Chondrocyte (in vitro differentiated cells): ENCODE data around the gene SLC17A5. TPM values are rescaled to one million over a fixed set of nuclear protein-coding genes. Genes with fewer than 3 reads are reported as not detected.

ENCODE experiments used
- DNase-seq: peaks from one replicate; pipeline ENCODE4 v3.0.0; 2021; ENCODE audit warnings: mixed read lengths, low spot score
- H3K27ac Mint-ChIP-seq: one replicate; pipeline ENCODE4 v1.8.0; 2021; ENCODE audit warnings: mild to moderate bottlenecking, moderate library complexity, mixed read lengths; ENCODE audit not compliant: unreplicated experiment
- H3K27me3 Mint-ChIP-seq: 2 replicates; pipeline ENCODE4 v1.8.0; 2021; ENCODE audit warnings: low read depth, mixed read lengths
- H3K36me3 Mint-ChIP-seq: 2 replicates; pipeline ENCODE4 v1.8.0; 2021; ENCODE audit warnings: low read depth, mixed read lengths
- H3K4me1 Mint-ChIP-seq: 2 replicates; pipeline ENCODE4 v1.8.0; 2021; ENCODE audit warnings: low read depth, mild to moderate bottlenecking, mixed read lengths
- H3K4me3 Mint-ChIP-seq: one replicate; pipeline ENCODE4 v1.8.0; 2021; ENCODE audit warnings: mild to moderate bottlenecking, moderate library complexity, mixed read lengths; ENCODE audit not compliant: unreplicated experiment
- H3K9me3 Mint-ChIP-seq: 2 replicates; pipeline ENCODE4 v1.8.0; 2021; ENCODE audit warnings: low read depth, mixed read lengths
- total RNA-seq: library from RNA; stranded (reverse); gene quantifications from 3 replicates; pipeline ENCODE4 v1.2.1, GENCODE V29; 2021
- TF ChIP-seq, protein P1 (sequence below): fragments of 200-600 bp; sonication (generic); IDR thresholded peaks from 2 replicates; pipeline ENCODE4 v1.5.0; 2021; ENCODE audit warnings: antibody characterized with exemption, mild to moderate bottlenecking, moderate library complexity

The SLC17A5 gene
- total RNA-seq, 1 donor from 2014 or later, result 33.0 TPM

DNA sequence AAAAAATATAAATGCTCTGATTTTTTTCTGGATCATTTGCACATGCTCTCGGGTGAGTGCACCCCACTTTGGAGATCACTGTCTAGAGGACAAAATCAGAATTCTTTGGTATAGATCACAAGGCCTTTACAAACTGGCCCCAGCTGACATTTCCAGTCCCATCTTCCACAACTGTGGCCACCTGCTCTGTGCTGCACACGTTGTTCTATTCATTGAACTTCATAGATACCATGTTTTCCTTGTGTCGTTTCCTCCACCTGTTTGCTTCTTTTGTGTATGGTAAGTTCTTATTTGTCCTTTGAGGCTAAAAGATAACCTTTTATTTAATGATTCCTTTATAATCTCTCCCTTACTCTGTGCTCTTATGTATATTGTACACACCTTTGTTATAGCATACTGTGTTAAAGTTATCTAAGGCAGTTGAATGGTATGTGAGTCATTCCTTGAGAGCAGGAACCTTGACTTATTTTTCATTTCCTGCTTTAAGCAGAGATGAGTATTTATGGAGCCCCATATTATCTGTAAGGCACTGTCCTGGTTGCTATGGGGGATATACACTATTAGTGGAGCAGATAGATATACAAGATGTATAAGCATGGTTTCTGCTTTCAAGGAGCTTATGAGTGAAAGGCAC is 12.0 kb upstream of the SLC17A5 start:
- Mint-ChIP-seq H3K27me3 (peaks cover 5% of the 10 kb centered on the region), H3K9me3 (no peaks in the 10 kb centered on the region), H3K27ac (no peak overlapping the region), H3K4me3 (no peak overlapping the region), H3K36me3 (no peaks in the 10 kb centered on the region), H3K4me1 (peaks cover 11% of the 10 kb centered on the region)
- no peak for DNase-seq
- TF ChIP-seq, protein P1, sequence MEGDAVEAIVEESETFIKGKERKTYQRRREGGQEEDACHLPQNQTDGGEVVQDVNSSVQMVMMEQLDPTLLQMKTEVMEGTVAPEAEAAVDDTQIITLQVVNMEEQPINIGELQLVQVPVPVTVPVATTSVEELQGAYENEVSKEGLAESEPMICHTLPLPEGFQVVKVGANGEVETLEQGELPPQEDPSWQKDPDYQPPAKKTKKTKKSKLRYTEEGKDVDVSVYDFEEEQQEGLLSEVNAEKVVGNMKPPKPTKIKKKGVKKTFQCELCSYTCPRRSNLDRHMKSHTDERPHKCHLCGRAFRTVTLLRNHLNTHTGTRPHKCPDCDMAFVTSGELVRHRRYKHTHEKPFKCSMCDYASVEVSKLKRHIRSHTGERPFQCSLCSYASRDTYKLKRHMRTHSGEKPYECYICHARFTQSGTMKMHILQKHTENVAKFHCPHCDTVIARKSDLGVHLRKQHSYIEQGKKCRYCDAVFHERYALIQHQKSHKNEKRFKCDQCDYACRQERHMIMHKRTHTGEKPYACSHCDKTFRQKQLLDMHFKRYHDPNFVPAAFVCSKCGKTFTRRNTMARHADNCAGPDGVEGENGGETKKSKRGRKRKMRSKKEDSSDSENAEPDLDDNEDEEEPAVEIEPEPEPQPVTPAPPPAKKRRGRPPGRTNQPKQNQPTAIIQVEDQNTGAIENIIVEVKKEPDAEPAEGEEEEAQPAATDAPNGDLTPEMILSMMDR, result no peak

DNA sequence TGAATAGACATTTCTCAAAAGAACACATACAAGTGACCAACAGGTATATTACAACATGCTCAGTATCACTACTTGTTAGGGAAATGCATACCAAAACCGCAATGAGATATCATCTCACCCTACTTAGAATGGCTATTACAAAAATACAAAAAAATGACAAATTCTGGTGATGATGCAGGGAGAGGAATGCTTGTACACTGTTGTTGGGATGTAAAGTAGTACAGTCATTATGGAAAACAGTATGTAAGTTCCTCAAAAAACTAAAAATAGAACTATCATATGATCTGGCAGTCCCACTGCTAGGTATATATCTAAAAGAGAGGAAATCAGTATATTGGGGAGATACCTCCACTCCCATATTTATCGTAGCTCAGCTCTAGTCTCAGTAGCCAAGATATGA is 10.9 kb upstream of the SLC17A5 start:
- Mint-ChIP-seq H3K4me3 (no peak overlapping the region), H3K4me1 (peaks cover 11% of the 10 kb centered on the region), H3K27ac (no peak overlapping the region), H3K9me3 (no peaks in the 10 kb centered on the region), H3K27me3 (no peaks in the 10 kb centered on the region), H3K36me3 (no peaks in the 10 kb centered on the region)
- no peak for DNase-seq
- TF ChIP-seq, protein P1, result no peak

DNA sequence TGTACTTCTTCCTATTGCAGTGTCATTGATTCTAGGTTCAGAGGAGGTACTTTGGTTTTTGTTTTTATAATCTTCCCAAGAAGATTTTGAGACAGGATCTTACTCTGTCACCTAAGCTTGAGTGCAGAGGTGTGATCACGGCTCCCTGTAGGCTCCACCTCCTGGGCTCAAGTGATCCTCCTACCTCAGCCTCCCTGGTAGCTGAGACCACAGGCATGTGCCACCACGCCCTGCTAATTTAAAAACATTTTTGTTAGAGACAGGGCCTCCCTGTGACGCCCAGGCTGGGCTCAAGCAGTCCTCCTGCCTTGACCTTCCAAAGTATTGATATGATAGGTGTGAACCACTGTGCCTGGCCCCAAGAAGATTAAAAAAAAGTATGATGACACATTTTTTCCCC is 3.4 kb upstream of the SLC17A5 start:
- H3K27me3 Mint-ChIP-seq, result no peaks in the 10 kb centered on the region
- no peak for DNase-seq
- H3K36me3 Mint-ChIP-seq, result no peaks in the 10 kb centered on the region
- H3K9me3 Mint-ChIP-seq, result no peaks in the 10 kb centered on the region
- H3K27ac Mint-ChIP-seq, result no peak overlapping the region
- H3K4me3 Mint-ChIP-seq, result no peak overlapping the region
- peaks cover 13% of the 10 kb centered on the region for H3K4me1 Mint-ChIP-seq
- TF ChIP-seq, protein P1, result no peak

DNA sequence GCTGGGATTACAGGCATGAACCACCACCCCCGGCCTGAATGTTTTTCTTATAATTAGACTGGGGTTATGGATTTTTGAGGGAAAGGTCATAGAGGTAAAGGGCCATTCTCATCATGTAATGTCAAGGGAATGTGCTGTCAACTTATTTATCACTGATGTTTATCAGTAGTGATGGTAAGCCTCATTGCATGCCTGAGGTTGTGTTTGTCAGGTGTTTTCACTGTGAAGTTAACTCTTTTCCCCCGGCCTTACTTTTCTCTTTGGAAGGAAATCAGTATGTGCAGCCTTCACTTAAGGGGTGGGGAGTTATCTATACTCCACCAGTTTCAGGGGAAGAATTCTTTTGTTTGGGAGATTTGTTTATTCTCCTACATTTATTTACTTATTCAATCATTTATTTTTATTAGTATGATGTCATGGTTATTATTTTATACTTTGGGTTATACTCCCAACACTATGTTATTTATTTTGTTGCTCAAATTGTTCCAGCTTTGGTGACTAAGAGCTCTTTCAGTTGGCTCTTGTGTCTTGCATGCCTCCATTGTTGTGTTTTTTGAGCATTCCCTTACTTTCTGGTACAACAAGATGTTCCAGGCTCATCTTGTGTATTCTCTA is 2.8 kb upstream of the SLC17A5 start:
- H3K4me3 Mint-ChIP-seq, result no peak overlapping the region

DNA sequence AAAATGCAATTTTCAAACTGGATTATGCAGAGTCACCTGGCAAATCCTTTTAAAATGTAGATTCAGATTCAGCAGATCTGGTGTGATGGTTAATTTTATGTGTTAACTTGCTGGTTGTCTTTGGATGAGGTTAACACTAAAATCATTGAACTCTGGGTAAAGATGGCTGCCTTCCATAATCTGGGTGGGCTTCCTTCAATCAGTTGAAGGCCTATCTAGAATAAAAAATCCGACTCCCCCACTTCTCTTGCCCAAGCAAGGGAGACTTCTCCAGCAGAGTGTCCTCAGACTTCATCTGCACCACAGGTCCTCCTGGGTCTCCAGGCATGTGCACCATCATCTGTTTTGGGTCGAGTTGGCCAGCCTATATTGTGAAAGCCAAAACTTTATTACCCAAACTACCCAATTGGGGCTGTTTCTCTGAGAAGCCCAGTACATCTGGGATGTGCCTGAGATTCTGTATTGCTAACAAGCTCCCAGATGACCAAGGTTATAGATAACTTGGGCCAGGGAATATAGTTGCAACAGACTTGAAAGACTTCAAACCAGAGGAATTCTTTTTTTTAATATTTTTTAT is 1.6 kb upstream of the SLC17A5 start:
- DNase-seq, result no peak
- no peaks in the 10 kb centered on the region for H3K9me3 Mint-ChIP-seq
- H3K27ac Mint-ChIP-seq, result no peak overlapping the region
- TF ChIP-seq, protein P1, result no peak
- no peak overlapping the region for H3K4me3 Mint-ChIP-seq
- peaks cover 24% of the 10 kb centered on the region for H3K4me1 Mint-ChIP-seq
- H3K27me3 Mint-ChIP-seq, result no peaks in the 10 kb centered on the region
- H3K36me3 Mint-ChIP-seq, result no peaks in the 10 kb centered on the region

More for the DNA sequence above, 2.8 kb upstream of the SLC17A5 start:
- H3K4me1 Mint-ChIP-seq, result peaks cover 18% of the 10 kb centered on the region
- H3K27ac Mint-ChIP-seq, result no peak overlapping the region
- H3K9me3 Mint-ChIP-seq, result no peaks in the 10 kb centered on the region
- no peaks in the 10 kb centered on the region for H3K27me3 Mint-ChIP-seq
- no peaks in the 10 kb centered on the region for H3K36me3 Mint-ChIP-seq
- TF ChIP-seq, protein P1, result no peak
- no peak for DNase-seq
